Measurements from ENCODE around the gene FOXRED1.
A peak's percentile ranks its signal among the peaks of the same experiment; 100 is the strongest.

FOXRED1 gene

GRCh38 chr11:126268361-126268707, 620 bp upstream of the FOXRED1 start:
- no peak for DNase-seq (ENCODE audit: low spot score)
- H3K4me3 ChIP-seq = peak overlapping the region; percentile 82
- peak overlapping the region; percentile 68 to 90 for H3K27ac ChIP-seq
- no peak for TF ChIP-seq CTCF (IDR thresholded peaks at IDR 0.05)

- H3K4me3 ChIP-seq = no peak overlapping the region
- TF ChIP-seq CTCF (IDR thresholded peaks at IDR 0.05) = no peak
- H3K27ac ChIP-seq = no peak overlapping the region
- DNase-seq (ENCODE audit: low spot score) = no peak
These were observed 8.4 kb downstream of the FOXRED1 start for GRCh38 chr11:126277322-126277721.

- TF ChIP-seq CTCF (IDR thresholded peaks at IDR 0.05) = no peak
- H3K27ac ChIP-seq = no peak overlapping the region
- no peak overlapping the region for H3K4me3 ChIP-seq
- DNase-seq (ENCODE audit: low spot score) = no peak
These were observed 8.8 kb downstream of the FOXRED1 start for GRCh38 chr11:126277780-126278179.

- DNase-seq (ENCODE audit: low spot score) = no peak
- Histone ChIP-seq H3K27ac (no peak overlapping the region), H3K4me3 (no peak overlapping the region)
- no peak for TF ChIP-seq CTCF (IDR thresholded peaks at IDR 0.05)
These were observed 10.2 kb downstream of the FOXRED1 start for GRCh38 chr11:126279191-126279590.

GRCh38 chr11:126280595-126280994, 11.6 kb downstream of the FOXRED1 start:
- DNase-seq (ENCODE audit: low spot score) = no peak
- Histone ChIP-seq H3K4me3 (no peak overlapping the region), H3K27ac (peak overlapping the region in 1 of 2 donors; percentile 38)
- TF ChIP-seq CTCF (IDR thresholded peaks at IDR 0.05) = no peak

DNA sequence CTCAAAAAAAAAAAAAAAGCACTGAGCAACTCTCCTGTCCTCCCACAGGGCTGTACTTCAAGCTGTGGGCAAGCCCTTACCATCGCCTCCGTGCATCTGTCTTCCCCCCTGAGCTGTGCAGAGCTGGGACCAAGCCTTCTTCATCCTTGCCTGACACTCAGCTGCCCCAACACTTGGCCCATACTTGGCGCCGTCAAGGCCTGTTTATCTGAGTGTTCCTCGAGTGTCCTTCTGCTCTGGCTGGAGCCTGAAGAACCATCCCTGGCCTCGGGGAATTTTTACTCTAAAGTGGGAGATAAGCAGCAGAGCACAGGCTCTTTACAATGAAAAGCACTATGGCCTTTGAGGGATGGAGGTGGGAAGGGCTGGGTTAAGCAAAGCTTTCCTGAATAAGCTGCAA, 12.3 kb downstream of the FOXRED1 start:
- DNase-seq (ENCODE audit: low spot score) = no peak
- TF ChIP-seq CTCF (IDR thresholded peaks at IDR 0.05) = no peak
- H3K4me3 ChIP-seq = no peak overlapping the region
- H3K27ac ChIP-seq = no peak overlapping the region

- no peak for DNase-seq (ENCODE audit: low spot score)
- H3K4me3 ChIP-seq = peak overlapping the region; percentile 81
- no peak for TF ChIP-seq CTCF (IDR thresholded peaks at IDR 0.05)
- peak overlapping the region in 1 of 2 donors; percentile 93 for H3K27ac ChIP-seq
These were observed 12.8 kb downstream of the FOXRED1 start for GRCh38 chr11:126281666-126282175.

Measured in coronary artery (tissue), 2 donors.